H1 (cell line): ENCODE measurements around the gene NXPH2. TPM values are rescaled to one million over a fixed set of nuclear protein-coding genes. Genes with fewer than 3 reads are reported as not detected.

Experiments
- CTCF ChIA-PET: fragments of 300-600 bp; sonication (Branson Sonifier 250); formaldehyde crosslinking; loops from one replicate; lab custom pipeline; 2021; ENCODE audit not compliant: partially characterized antibody; lab: Charles Lee
- POLR2A ChIA-PET: fragments of 300-600 bp; sonication (Branson Sonifier 250); formaldehyde crosslinking; loops from one replicate; lab custom pipeline; 2021; ENCODE audit warnings: inconsistent platforms; ENCODE audit not compliant: partially characterized antibody; lab: Charles Lee
- DNase-seq, 2 experiments: peaks; one replicate each; pipeline versions ENCODE4 v3.0.0 to v3.0.0-alpha.2; 2010 to 2022; ENCODE audit warnings: low spot score in 2 of 2, low read depth in 1 of 2, mixed read lengths in 1 of 2
- FAIRE-seq: peaks from 2 replicates; lab custom pipeline; 2011; peaks lifted over from hg19 to GRCh38; lab: Jason Lieb, UNC
- H2AFZ ChIP-seq: 2 replicates; pipeline ENCODE4 v1.8.1; 2012; ENCODE audit warnings: low read length, inconsistent platforms
- H2AK5ac ChIP-seq: 2 replicates; pipeline ENCODE4 v1.6.1; 2013; ENCODE audit warnings: low read depth, low read length
- H2BK120ac ChIP-seq: replicated peaks from 2 replicates; pipeline ENCODE3; 2013; ENCODE audit warnings: low read depth, low read length, inconsistent platforms
- H2BK12ac ChIP-seq: 2 replicates; pipeline ENCODE4 v1.6.1; 2013; ENCODE audit warnings: low read depth, low read length
- H2BK15ac ChIP-seq: 2 replicates; pipeline ENCODE4 v1.6.1; 2013; ENCODE audit warnings: low read length
- H2BK20ac ChIP-seq: 2 replicates; pipeline ENCODE4 v1.6.1; 2013; ENCODE audit warnings: low read length
- H2BK5ac ChIP-seq: 2 replicates; pipeline ENCODE4 v1.6.1; 2013; ENCODE audit warnings: low read depth, low read length
- H3K14ac ChIP-seq: 2 replicates; pipeline ENCODE4 v1.6.1; 2013; ENCODE audit warnings: inconsistent platforms; ENCODE audit not compliant: insufficient read length
- H3K18ac ChIP-seq: 2 replicates; pipeline ENCODE4 v1.6.1; 2013; ENCODE audit warnings: low read length; ENCODE audit errors: extremely low read depth
- H3K23ac ChIP-seq: 2 replicates; pipeline ENCODE4 v1.6.1; 2013; ENCODE audit warnings: inconsistent platforms; ENCODE audit not compliant: insufficient read length
- H3K23me2 ChIP-seq: 2 replicates; pipeline ENCODE4 v1.6.1; 2013; ENCODE audit warnings: low read depth, low read length
- H3K27ac ChIP-seq: 2 replicates; pipeline ENCODE4 v1.6.1; 2011; ENCODE audit warnings: low read depth, low read length, inconsistent platforms
- H3K27me3 ChIP-seq, 4 experiments: replicated peaks in 1 of 4; 1 replicate in 1 of 4; 2 replicates in 3 of 4; pipeline versions ENCODE4 v1.6.1 to v1.8.1; 2011 to 2013; ENCODE audit warnings: low read length in 3 of 4, mild to moderate bottlenecking in 3 of 4, inconsistent platforms in 2 of 4, mixed read lengths in 2 of 4, moderate library complexity in 1 of 4; ENCODE audit not compliant: control insufficient read depth in 3 of 4, insufficient read depth in 3 of 4; ENCODE audit errors: extremely low read depth in 1 of 4
- H3K36me3 ChIP-seq, 4 experiments: 2 replicates each; pipeline versions ENCODE4 v1.6.1 to v1.8.1; 2011 to 2013; ENCODE audit warnings: mild to moderate bottlenecking in 4 of 4, low read length in 3 of 4, moderate library complexity in 2 of 4, control low read depth in 1 of 4, inconsistent platforms in 1 of 4; ENCODE audit not compliant: insufficient read depth in 4 of 4, control insufficient read depth in 2 of 4
- H3K4ac ChIP-seq: replicated peaks from 2 replicates; pipeline ENCODE3; 2013; ENCODE audit warnings: low read length, low read depth, mixed read lengths, inconsistent platforms; ENCODE audit not compliant: insufficient read length
- H3K4me1 ChIP-seq, 4 experiments: replicated peaks in 1 of 4; 1 replicate in 1 of 4; 2 replicates in 3 of 4; pipeline versions ENCODE4 v1.6.1 to v1.8.1; 2011 to 2013; ENCODE audit warnings: low read length in 3 of 4, inconsistent platforms in 2 of 4, mixed read lengths in 1 of 4; ENCODE audit not compliant: insufficient read depth in 4 of 4, control insufficient read depth in 3 of 4
- H3K4me2 ChIP-seq, 2 experiments: 2 replicates each; pipeline versions ENCODE4 v1.6.1 to v1.8.1; 2011 to 2013; ENCODE audit warnings: low read depth in 2 of 2, low read length in 2 of 2, control low read depth in 1 of 2, inconsistent platforms in 1 of 2, mild to moderate bottlenecking in 1 of 2; ENCODE audit not compliant: insufficient read depth in 1 of 2
- H3K4me3 ChIP-seq, 4 experiments: fragments of 200-600, 300-600 bp in 1 of 4; sonication (generic), shearing (Covaris generic), sonication (Bioruptor Twin) in 1 of 4; 2 replicates each; pipeline versions ENCODE4 v1.5.1 to v1.8.1; 2011 to 2016; ENCODE audit warnings: low read length in 4 of 4, low read depth in 3 of 4, control low read depth in 2 of 4, inconsistent platforms in 2 of 4, mild to moderate bottlenecking in 2 of 4, mixed read lengths in 1 of 4, moderate library complexity in 1 of 4; ENCODE audit not compliant: insufficient read depth in 2 of 4; ENCODE audit errors: extremely low read depth in 1 of 4
- H3K56ac ChIP-seq: replicated peaks from 2 replicates; pipeline ENCODE3; 2013; ENCODE audit warnings: low read depth, mild to moderate bottlenecking, mixed read lengths, low read length, inconsistent platforms; ENCODE audit not compliant: insufficient read length
- H3K79me1 ChIP-seq: 2 replicates; pipeline ENCODE4 v1.6.1; 2013; ENCODE audit warnings: low read depth, low read length, control low read depth
- H3K79me2 ChIP-seq, 2 experiments: 2 replicates each; pipeline versions ENCODE4 v1.6.1 to v1.8.1; 2012 to 2013; ENCODE audit warnings: low read length in 2 of 2, mild to moderate bottlenecking in 2 of 2, inconsistent platforms in 1 of 2; ENCODE audit not compliant: insufficient read depth in 2 of 2, control insufficient read depth in 1 of 2
- H3K9ac ChIP-seq, 4 experiments: replicated peaks in 1 of 4; 1 replicate in 1 of 4; 2 replicates in 3 of 4; pipeline versions ENCODE4 v1.6.1 to v1.8.1; 2011 to 2013; ENCODE audit warnings: low read depth in 3 of 4, low read length in 3 of 4, control low read depth in 2 of 4, mild to moderate bottlenecking in 2 of 4, moderate library complexity in 2 of 4, inconsistent platforms in 1 of 4; ENCODE audit errors: extremely low read depth in 1 of 4
- H3K9me3 ChIP-seq, 2 experiments: 2 replicates each; pipeline versions ENCODE4 v1.6.1 to v1.8.1; 2012 to 2013; ENCODE audit warnings: mild to moderate bottlenecking in 2 of 2, moderate library complexity in 2 of 2, control low read depth in 1 of 2, inconsistent platforms in 1 of 2, low read depth in 1 of 2, low read length in 1 of 2, mixed read lengths in 1 of 2; ENCODE audit not compliant: insufficient read depth in 2 of 2
- H4K20me1 ChIP-seq, 2 experiments: replicated peaks in 1 of 2; 2 replicates each; pipeline versions ENCODE3 to v1.8.1; 2011 to 2013; ENCODE audit warnings: inconsistent platforms in 2 of 2, low read length in 2 of 2, mild to moderate bottlenecking in 1 of 2; ENCODE audit not compliant: insufficient read depth in 2 of 2, control insufficient read depth in 1 of 2
- H4K5ac ChIP-seq: 2 replicates; pipeline ENCODE4 v1.6.1; 2013; ENCODE audit warnings: low read length, low read depth, mixed read lengths, inconsistent platforms; ENCODE audit not compliant: insufficient read length
- H4K8ac ChIP-seq: 2 replicates; pipeline ENCODE4 v1.8.0; 2013; ENCODE audit warnings: mild to moderate bottlenecking, moderate library complexity, low read length, inconsistent platforms; ENCODE audit not compliant: insufficient read depth; ENCODE audit errors: extremely low read depth
- H4K91ac ChIP-seq: replicated peaks from 2 replicates; pipeline ENCODE3; 2013; ENCODE audit warnings: low read length, mixed read lengths, inconsistent platforms; ENCODE audit not compliant: insufficient read length
- BRCA1 ChIP-seq: IDR thresholded peaks from 2 replicates; pipeline ENCODE4 v1.6.1; 2012; ENCODE audit warnings: low read depth, low read length, improper control_type of control experiment
- CHD2 ChIP-seq: IDR thresholded peaks from 2 replicates; pipeline ENCODE4 v1.6.1; 2012; ENCODE audit warnings: low read length, improper control_type of control experiment
- CTBP2 ChIP-seq: IDR thresholded peaks from 2 replicates; pipeline ENCODE4 v1.7.0; 2011; ENCODE audit warnings: borderline replicate concordance, mild to moderate bottlenecking, moderate library complexity, mixed read lengths, low read length; ENCODE audit not compliant: insufficient read depth, insufficient read length
- GABPA ChIP-seq: IDR thresholded peaks from 2 replicates; pipeline ENCODE4 v1.6.1; 2011; ENCODE audit warnings: mild to moderate bottlenecking, low read length, moderate library complexity, borderline replicate concordance; ENCODE audit not compliant: insufficient read depth
- JUN ChIP-seq: IDR thresholded peaks from 2 replicates; pipeline ENCODE4 v1.6.1; 2011; ENCODE audit warnings: low read depth, mild to moderate bottlenecking, improper control_type of control experiment, low read length
- MAFK ChIP-seq: IDR thresholded peaks from 2 replicates; pipeline ENCODE4 v1.6.1; 2012; ENCODE audit warnings: low read depth, mild to moderate bottlenecking, improper control_type of control experiment, low read length
- NRF1 ChIP-seq: IDR thresholded peaks from 2 replicates; pipeline ENCODE4 v1.6.1; 2011; ENCODE audit warnings: mild to moderate bottlenecking, low read depth, low read length, improper control_type of control experiment
- RAD21 ChIP-seq, 2 experiments: IDR thresholded peaks in 1 of 2; conservative IDR thresholded peaks in 1 of 2; 2 replicates each; pipeline ENCODE4 v1.6.1; 2011; ENCODE audit warnings: low read depth in 2 of 2, low read length in 2 of 2, improper control_type of control experiment in 1 of 2, inconsistent platforms in 1 of 2, mild to moderate bottlenecking in 1 of 2, moderate library complexity in 1 of 2
- ZNF274 ChIP-seq: IDR thresholded peaks from 2 replicates; pipeline ENCODE4 v1.7.0; 2012; ENCODE audit warnings: low read length, borderline replicate concordance; ENCODE audit errors: extremely low read depth
- WGBS, 2 experiments: shearing (Covaris generic) in 1 of 2; methylation state at CpG; one replicate each; pipeline versions ENCODE4 v1.1.6 to v1.1.7; 2013 to 2015; ENCODE audit warnings: low lambda C conversion rate in 2 of 2, mixed read lengths in 2 of 2, inconsistent platforms in 1 of 2, low coverage in 1 of 2, missing lambda C conversion rate in 1 of 2; ENCODE audit not compliant: insufficient replicate concordance in 2 of 2, insufficient coverage in 1 of 2, insufficient read length in 1 of 2; ENCODE audit errors: extremely low coverage in 1 of 2, missing lambda C conversion rate in 1 of 2; 5-methylcytosine and 5-hydroxymethylcytosine counted together
- polyA plus RNA-seq, 7 experiments: library from polyadenylated mRNA; depleted of rRNA in 3 of 7; stranded (reverse) in 5 of 7; unstranded in 2 of 7; fragments of >200 nt in 5 of 7; fragments of 200-250 nt in 2 of 7; gene quantifications; 1 replicate in 5 of 7; 2 replicates in 1 of 7; 4 replicates in 1 of 7; pipeline versions ENCODE4 v1.2.1 to v1.2.3, GENCODE V29; 2011 to 2013; ENCODE audit warnings: missing spikeins in 2 of 7, mixed read lengths in 2 of 7
- total RNA-seq: library from RNA; stranded (reverse); fragmentation: NEBNext Ultra II Directional; extraction: Animal tissue kit (Norgen Biotek cat#: 25700); gene quantifications from 2 replicates; pipeline ENCODE4 v1.2.1, GENCODE V29; 2021
- TF ChIP-seq, protein P1 (sequence below), 3 experiments: IDR thresholded peaks; 1 replicate in 2 of 3; 2 replicates in 1 of 3; pipeline versions ENCODE4 v1.5.1 to v1.6.1; 2011; ENCODE audit warnings: low read length in 3 of 3, mild to moderate bottlenecking in 3 of 3, inconsistent platforms in 2 of 3, low read depth in 1 of 3, moderate library complexity in 1 of 3; ENCODE audit not compliant: insufficient read depth in 1 of 3; ENCODE audit errors: control extremely low read depth in 1 of 3

The NXPH2 gene
- total and polyA plus RNA-seq, 2 of the 8 experiments (the other 6 are each of a cell fraction or from before 2014, with no cell fraction given), result 1.9 to 6.9 TPM

DNA sequence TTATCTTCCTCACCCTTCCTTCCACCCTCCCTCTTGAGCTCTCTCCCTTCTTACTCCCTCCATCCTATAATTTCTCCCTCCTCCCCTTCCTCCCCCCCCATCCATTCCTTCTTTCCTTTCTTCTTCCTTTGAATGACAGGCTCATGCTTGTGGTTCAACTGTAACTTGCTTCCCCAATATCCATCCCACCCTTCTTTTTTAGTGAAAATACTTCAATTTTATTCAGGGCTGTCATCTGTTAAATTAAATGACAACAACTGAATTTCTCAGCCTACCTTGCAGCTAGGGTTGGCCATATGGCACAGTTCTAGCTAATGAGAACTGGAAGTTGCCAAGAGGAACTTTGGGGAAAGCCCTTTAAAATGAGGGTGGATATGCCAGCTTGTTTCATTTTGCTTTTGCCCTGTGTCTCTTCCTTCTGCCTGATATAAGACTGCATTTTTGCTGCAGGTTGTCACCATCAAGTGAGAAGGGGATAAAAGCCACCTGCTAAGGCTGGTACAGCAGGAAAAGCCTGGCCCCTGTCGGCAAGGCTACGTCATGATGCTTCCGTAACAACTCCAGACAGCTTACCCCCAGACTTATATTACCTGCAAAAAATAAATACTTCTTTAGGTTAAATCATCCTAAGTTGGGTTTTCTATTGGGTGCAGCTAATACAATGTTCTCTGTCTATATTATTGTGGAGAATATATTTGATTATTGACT is 121.8 kb downstream of the NXPH2 start:
- H4K20me1 ChIP-seq, result no peaks in the 10 kb centered on the region
- POLR2A ChIA-PET, result no interaction called here
- DNase-seq, result no peak
- TF ChIP-seq ZNF274 (no peak), RAD21 (IDR thresholded peaks at IDR 0.05 in 1 of 2, conservative IDR thresholded peaks at IDR 0.05 in 1 of 2; ENCODE audit: low read depth in 2 of 2, low read length in 2 of 2) (peak; percentile 40 to 57; a peak in 3 of 4 replicates), CTBP2 (no peak), JUN (no peak), BRCA1 (no peak), NRF1 (no peak), CHD2 (no peak), MAFK (no peak), GABPA (no peak)
- TF ChIP-seq, protein P1, sequence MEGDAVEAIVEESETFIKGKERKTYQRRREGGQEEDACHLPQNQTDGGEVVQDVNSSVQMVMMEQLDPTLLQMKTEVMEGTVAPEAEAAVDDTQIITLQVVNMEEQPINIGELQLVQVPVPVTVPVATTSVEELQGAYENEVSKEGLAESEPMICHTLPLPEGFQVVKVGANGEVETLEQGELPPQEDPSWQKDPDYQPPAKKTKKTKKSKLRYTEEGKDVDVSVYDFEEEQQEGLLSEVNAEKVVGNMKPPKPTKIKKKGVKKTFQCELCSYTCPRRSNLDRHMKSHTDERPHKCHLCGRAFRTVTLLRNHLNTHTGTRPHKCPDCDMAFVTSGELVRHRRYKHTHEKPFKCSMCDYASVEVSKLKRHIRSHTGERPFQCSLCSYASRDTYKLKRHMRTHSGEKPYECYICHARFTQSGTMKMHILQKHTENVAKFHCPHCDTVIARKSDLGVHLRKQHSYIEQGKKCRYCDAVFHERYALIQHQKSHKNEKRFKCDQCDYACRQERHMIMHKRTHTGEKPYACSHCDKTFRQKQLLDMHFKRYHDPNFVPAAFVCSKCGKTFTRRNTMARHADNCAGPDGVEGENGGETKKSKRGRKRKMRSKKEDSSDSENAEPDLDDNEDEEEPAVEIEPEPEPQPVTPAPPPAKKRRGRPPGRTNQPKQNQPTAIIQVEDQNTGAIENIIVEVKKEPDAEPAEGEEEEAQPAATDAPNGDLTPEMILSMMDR (IDR thresholded peaks at IDR 0.05; ENCODE audit: control extremely low read depth in 1 of 3, insufficient read depth in 1 of 3, low read depth in 1 of 3, low read length in 3 of 3), result peak; percentile 22 to 33 (median 26); a peak in 3 of 4 replicates

More for the DNA sequence above, 121.8 kb downstream of the NXPH2 start:
- no peaks in the 10 kb centered on the region for H3K23me2 ChIP-seq
- 98% methylated on average over 3 of the region's 3 CpGs; no CpG with 5 or more reads in 1 of the 2 experiments for WGBS, 2 experiments
- no peak overlapping the region for H2BK15ac ChIP-seq
- peak; percentile 48 for FAIRE-seq
- H2AFZ ChIP-seq, result no peak overlapping the region
- no peak overlapping the region for H3K4ac ChIP-seq
- no peak overlapping the region for H3K27ac ChIP-seq
- H3K56ac ChIP-seq, result no peak overlapping the region
- no peaks in the 10 kb centered on the region for H3K79me2 ChIP-seq
- H3K23ac ChIP-seq, result no peak overlapping the region
- no peak overlapping the region for H3K4me3 ChIP-seq
- H3K27me3 ChIP-seq, result no peaks in the 10 kb centered on the region
- H3K9me3 ChIP-seq, result no peaks in the 10 kb centered on the region
- no peaks in the 10 kb centered on the region for H3K79me1 ChIP-seq
- H2BK5ac ChIP-seq, result no peak overlapping the region
- H2BK12ac ChIP-seq, result no peak overlapping the region
- CTCF ChIA-PET, result interaction anchor here (0.7 to 1.7 kb wide), 3 partner anchors 9 to 169 kb away, joined by 3 read pairs; no protein-coding TSS in a partner anchor
- no peak overlapping the region for H4K91ac ChIP-seq
- no peak overlapping the region for H3K14ac ChIP-seq
- H3K36me3 ChIP-seq, result no peaks in the 10 kb centered on the region
- no peaks in the 10 kb centered on the region for H3K4me1 ChIP-seq
- no peak overlapping the region for H3K9ac ChIP-seq
- H3K18ac ChIP-seq, result no peak overlapping the region
- H2AK5ac ChIP-seq, result no peak overlapping the region
- no peak overlapping the region for H4K5ac ChIP-seq
- H3K4me2 ChIP-seq, result no peak overlapping the region
- H4K8ac ChIP-seq, result no peak overlapping the region
- H2BK20ac ChIP-seq, result no peak overlapping the region
- no peak overlapping the region for H2BK120ac ChIP-seq
